Osteoblast (primary cell): ENCODE results near the gene IL5. TPM values are rescaled to one million over a fixed set of nuclear protein-coding genes. Genes with fewer than 3 reads are reported as not detected.

Source experiments
- DNase-seq: peaks from one replicate; pipeline ENCODE4 v3.0.0; 2011; ENCODE audit warnings: low spot score, mixed read lengths; ENCODE audit not compliant: insufficient read length; ENCODE audit errors: missing footprints
- H2AFZ ChIP-seq: 2 replicates; pipeline ENCODE4 v1.6.0; 2011; ENCODE audit warnings: mild to moderate bottlenecking, low read length
- H3K27ac ChIP-seq: 2 replicates; pipeline ENCODE4 v1.5.1; 2011; ENCODE audit warnings: mild to moderate bottlenecking, low read depth, low read length, moderate library complexity
- H3K27me3 ChIP-seq: 2 replicates; pipeline ENCODE4 v1.6.0; 2012; ENCODE audit warnings: mild to moderate bottlenecking, control low read depth, inconsistent platforms, low read length, moderate library complexity; ENCODE audit not compliant: insufficient read depth
- H3K36me3 ChIP-seq: 2 replicates; pipeline ENCODE4 v1.5.1; 2011; ENCODE audit warnings: mild to moderate bottlenecking, low read length, control low read depth, moderate library complexity; ENCODE audit not compliant: insufficient read depth
- H3K4me1 ChIP-seq: 2 replicates; pipeline ENCODE4 v1.5.1; 2011; ENCODE audit warnings: mild to moderate bottlenecking, low read length, control low read depth, moderate library complexity; ENCODE audit not compliant: insufficient read depth
- H3K4me2 ChIP-seq: 2 replicates; pipeline ENCODE4 v1.6.0; 2011; ENCODE audit warnings: mild to moderate bottlenecking, low read length; ENCODE audit not compliant: insufficient read depth
- H3K4me3 ChIP-seq: fragments of 200-600 bp; sonication (generic); 3 replicates; pipeline ENCODE4 v1.5.1; 2012; ENCODE audit warnings: mild to moderate bottlenecking, low read length, inconsistent platforms; ENCODE audit not compliant: insufficient read depth
- H3K79me2 ChIP-seq: 2 replicates; pipeline ENCODE4 v1.6.0; 2012; ENCODE audit warnings: mild to moderate bottlenecking, low read length, control low read depth, inconsistent platforms; ENCODE audit not compliant: insufficient read depth
- H3K9me3 ChIP-seq: 2 replicates; pipeline ENCODE4 v1.5.1; 2011; ENCODE audit warnings: low read depth, low read length, control low read depth
- H4K20me1 ChIP-seq: 2 replicates; pipeline ENCODE4 v1.6.0; 2012; ENCODE audit warnings: mild to moderate bottlenecking, low read length, control low read depth; ENCODE audit not compliant: insufficient read depth
- CTCF ChIP-seq: IDR thresholded peaks from 2 replicates; pipeline ENCODE4 v1.5.1; 2011; ENCODE audit warnings: mild to moderate bottlenecking, low read depth, low read length, moderate library complexity; ENCODE audit errors: extremely low read depth
- total RNA-seq: library from RNA; depleted of rRNA; stranded (reverse); fragments of >200 nt; gene quantifications from 2 replicates; pipeline ENCODE4 v1.2.3, GENCODE V29; 2012

Gene IL5
- total RNA-seq, 1 donor: not detected

GRCh38 chr5:132500244-132500930, 42.9 kb downstream of the IL5 start:
- Histone ChIP-seq H3K9me3 (no peaks in the 10 kb centered on the region), H3K27ac (peak overlapping the region; percentile 54), H3K4me2 (no peak overlapping the region), H2AFZ (no peak overlapping the region), H3K4me3 (no peak overlapping the region), H3K79me2 (no peaks in the 10 kb centered on the region), H3K27me3 (no peaks in the 10 kb centered on the region), H3K36me3 (no peaks in the 10 kb centered on the region), H4K20me1 (no peaks in the 10 kb centered on the region), H3K4me1 (peaks cover 57% of the 10 kb centered on the region)
- no peak for TF ChIP-seq CTCF
- no peak for DNase-seq

GRCh38 chr5:132499440-132500243, 43.7 kb downstream of the IL5 start:
- Histone ChIP-seq H3K36me3 (no peaks in the 10 kb centered on the region), H3K27me3 (no peaks in the 10 kb centered on the region), H3K4me1 (peaks cover 57% of the 10 kb centered on the region), H3K4me3 (no peak overlapping the region), H2AFZ (no peak overlapping the region), H3K27ac (peak overlapping the region; percentile 54), H3K4me2 (no peak overlapping the region), H3K9me3 (no peaks in the 10 kb centered on the region), H3K79me2 (no peaks in the 10 kb centered on the region), H4K20me1 (no peaks in the 10 kb centered on the region)
- peak; percentile 68 for DNase-seq
- no peak for TF ChIP-seq CTCF

- H3K9me3 ChIP-seq: no peaks in the 10 kb centered on the region
- no peaks in the 10 kb centered on the region for H3K27me3 ChIP-seq
- H2AFZ ChIP-seq: no peak overlapping the region
- H4K20me1 ChIP-seq: no peaks in the 10 kb centered on the region
- DNase-seq: no peak
- H3K79me2 ChIP-seq: no peaks in the 10 kb centered on the region
- no peak for TF ChIP-seq CTCF
- H3K4me2 ChIP-seq: peak overlapping the region; percentile 19
- peak overlapping the region; percentile 98 for H3K27ac ChIP-seq
- peaks cover 60% of the 10 kb centered on the region for H3K4me1 ChIP-seq
- no peak overlapping the region for H3K4me3 ChIP-seq
- H3K36me3 ChIP-seq: no peaks in the 10 kb centered on the region
Measured at GRCh38 chr5:132498686-132499271, 44.5 kb downstream of the IL5 start.

- H2AFZ ChIP-seq: no peak overlapping the region
- no peaks in the 10 kb centered on the region for H3K36me3 ChIP-seq
- peak overlapping the region; percentile 92 for H3K4me2 ChIP-seq
- no peaks in the 10 kb centered on the region for H4K20me1 ChIP-seq
- no peak for TF ChIP-seq CTCF
- DNase-seq: peak; percentile 92
- H3K27me3 ChIP-seq: no peaks in the 10 kb centered on the region
- no peaks in the 10 kb centered on the region for H3K9me3 ChIP-seq
- H3K4me3 ChIP-seq: peak overlapping the region; percentile 83
- no peaks in the 10 kb centered on the region for H3K79me2 ChIP-seq
- H3K4me1 ChIP-seq: peaks cover 60% of the 10 kb centered on the region
- peak overlapping the region; percentile 98 for H3K27ac ChIP-seq
Measured at GRCh38 chr5:132498152-132498551, 45.2 kb downstream of the IL5 start.
